Kidney tubule cell (primary cell): Measurements from ENCODE around the gene KLHL12.
A peak's percentile ranks its signal among the peaks of the same experiment; 100 is the strongest.

Experiments
- DNase-seq: peaks from one replicate; pipeline ENCODE4 v3.0.0-alpha.2; 2018; ENCODE audit warnings: low spot score

Gene KLHL12

DNA sequence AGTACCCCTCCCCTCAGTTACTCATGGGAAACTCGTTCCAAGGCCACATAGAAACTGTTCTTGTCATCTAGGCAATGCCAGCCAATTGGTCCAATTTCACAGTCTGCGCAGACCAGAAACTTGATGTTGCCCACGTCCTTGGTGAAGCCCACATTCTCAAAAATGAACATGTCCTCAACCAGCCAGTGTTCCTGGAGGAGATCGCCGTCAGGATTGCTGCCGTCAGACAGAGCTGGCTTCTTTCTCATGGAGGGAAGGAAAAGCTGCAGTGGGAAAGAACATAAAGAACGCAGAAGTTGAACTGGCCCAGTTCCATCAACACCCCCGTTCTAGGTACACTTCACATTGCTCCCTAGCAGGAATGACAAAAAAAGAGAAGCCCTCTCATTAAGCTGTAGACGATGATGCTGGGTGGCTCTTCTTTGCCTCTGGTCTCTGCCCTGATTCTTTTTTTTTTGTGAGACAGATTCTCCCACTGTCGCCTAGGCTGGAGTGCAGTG lies 46.0 kb downstream of the KLHL12 start:
- no peak for DNase-seq

DNA sequence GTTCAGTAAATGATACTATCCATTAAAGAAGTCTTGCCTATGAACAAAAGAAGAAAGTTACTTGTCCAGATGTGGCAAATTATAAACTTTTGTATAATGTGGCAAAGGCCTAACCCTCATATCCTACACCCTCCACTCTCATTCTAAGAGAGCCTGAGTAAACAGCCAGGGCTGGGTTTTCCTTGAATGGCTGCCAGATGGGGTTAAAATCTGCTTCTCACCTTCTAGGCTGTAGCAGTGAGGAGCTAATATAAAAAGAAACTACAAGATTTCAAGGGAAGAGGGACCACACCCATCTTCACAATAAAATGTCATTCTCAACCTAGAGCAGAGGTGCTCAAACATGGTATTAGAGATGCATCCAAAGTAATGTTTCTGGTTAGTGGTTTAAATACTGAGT lies 47.0 kb downstream of the KLHL12 start:
- DNase-seq, result no peak

DNA sequence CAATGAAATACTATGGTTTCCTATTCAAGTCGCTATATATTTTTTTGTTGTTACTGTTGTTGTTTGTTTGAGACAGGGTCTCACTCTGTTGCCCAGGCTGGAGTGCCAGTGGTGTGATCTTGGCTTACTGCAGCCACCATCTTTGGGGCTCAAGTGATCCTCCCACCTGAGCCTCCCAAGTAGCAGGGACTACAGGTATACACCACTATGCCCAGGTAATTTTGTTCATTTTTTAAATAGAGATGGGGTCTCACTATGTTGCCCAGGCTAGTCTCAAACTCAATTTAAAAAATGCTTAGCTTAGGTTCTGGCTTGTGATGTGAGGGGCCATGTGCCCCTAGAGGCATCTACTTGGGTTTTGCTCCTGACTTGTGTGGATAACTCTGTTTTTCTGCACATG lies 47.9 kb downstream of the KLHL12 start:
- DNase-seq, result no peak

- no peak for DNase-seq
Observed at GRCh38 chr1:202873026-202873425, 54.0 kb downstream of the KLHL12 start.

GRCh38 chr1:202871367-202871766 lies 55.7 kb downstream of the KLHL12 start:
- DNase-seq, result no peak

DNA sequence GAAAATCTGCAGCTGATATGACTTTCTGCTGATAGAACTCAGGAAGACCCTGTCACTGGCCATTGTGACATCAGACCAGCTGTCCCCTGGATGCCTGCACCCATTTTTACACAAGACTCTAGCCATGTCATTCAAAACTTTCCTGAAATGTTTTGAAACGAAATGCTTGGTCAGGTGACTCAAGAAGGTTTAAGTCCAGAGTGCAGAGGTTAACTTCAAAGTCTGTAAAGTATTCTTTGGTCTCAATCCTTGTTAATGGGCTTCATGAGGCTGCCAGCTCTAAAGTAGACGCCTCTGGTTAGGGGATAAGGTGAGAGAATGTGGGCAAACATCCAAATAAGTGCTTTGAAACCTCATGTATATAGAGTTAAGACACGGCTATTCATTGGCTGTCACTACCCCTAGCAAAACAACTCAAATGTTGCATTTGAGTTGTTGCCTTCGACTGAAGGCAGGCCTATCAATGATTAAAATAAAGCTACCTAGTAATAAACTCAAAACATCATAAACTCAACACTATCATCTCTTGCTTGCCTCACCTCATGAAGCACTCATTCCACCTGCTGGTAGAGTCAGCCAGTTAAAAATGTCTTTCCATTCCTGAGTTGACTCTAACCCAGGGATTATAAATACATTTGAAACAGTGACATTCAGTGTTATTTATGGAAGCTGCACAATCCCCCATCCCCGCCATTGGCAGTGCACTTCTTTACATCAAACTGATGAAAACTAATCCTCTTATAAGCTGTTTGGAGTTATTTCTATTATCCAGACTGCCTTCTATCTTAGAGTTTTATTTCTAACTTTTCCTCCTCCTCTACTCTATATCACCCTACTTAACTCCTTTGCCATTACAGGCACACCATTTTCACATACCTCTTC lies 64.1 kb downstream of the KLHL12 start:
- no peak for DNase-seq

- peak; percentile 91 for DNase-seq
Observed at GRCh38 chr1:202861420-202862132, 65.5 kb downstream of the KLHL12 start.

DNA sequence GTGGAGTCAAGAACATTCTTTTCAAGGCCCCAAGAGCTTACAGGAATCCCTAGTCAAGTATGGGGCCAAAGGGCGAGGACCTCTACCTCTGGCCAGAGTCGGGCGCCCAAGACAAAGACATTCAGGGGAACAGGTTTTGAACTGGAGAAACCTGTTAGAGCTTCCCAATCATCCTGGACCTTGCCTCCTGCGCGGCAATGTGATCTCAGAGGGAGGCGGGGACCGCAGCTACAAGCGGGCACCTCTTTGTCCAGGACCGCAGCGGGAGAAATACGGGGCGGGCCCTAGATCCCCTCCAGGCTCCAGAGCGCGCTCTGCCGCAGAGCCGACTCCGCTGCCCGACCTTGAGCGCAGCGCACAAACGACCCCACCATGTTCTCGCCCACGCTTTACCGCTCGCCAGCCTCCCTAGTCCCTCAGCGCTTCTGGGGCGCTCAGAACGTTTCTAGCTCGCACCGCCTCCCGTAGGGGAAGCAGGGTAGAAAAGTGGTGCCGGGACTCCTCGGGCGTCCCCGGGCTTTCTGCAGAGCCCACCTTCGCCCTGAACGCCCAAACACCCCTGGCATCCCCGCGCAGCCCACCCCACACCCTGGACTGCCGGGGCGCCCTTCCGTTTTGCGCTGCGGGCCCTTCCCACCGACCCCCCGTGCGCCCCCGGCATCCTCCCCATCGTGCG lies 66.2 kb downstream of the KLHL12 start:
- DNase-seq, result peak; percentile 66

- no peak for DNase-seq
Observed at GRCh38 chr1:202858789-202859414, 68.1 kb downstream of the KLHL12 start.

DNA sequence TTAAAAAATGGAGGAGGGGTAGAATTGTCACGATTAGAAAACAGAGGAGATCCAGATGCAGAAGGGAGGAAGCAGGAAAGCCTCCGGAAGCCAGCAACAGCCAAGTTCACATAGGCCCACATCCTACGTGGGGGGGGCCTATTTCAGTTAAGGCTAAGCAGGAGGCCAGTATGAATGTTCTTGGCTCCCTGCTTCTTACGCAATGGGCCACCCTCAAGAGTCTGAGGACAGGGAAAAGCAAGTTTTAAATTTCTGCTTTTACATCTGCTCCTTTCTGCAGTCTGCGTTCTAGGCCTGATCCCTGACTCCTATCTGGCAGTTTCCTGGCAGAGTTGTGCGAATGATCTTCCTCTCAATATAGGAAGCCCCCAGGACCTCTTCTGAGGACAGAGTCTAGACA lies 68.7 kb downstream of the KLHL12 start:
- no peak for DNase-seq

DNA sequence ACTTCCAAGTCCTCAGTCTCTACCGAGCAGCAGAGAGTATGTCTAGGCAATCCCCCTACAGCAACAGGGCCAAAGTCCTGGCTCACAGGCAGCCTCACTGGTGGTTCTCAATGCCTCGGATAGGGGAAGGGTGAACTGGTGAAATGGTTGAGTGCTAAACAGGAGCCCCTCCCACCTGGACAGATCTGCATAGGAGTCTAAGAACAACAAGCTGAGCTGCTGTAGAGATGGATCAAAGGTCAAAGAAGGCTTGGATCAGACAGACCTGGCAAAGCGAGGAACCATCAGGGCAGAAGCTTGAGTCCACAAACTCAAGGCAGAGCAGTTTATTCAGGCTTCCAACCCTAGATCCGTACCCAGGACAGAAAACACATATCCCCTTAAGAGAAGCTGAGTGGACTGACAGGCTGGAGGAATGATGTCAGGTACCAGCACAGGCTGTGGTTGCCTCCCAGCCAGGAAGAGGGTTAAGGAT lies 69.9 kb downstream of the KLHL12 start:
- no peak for DNase-seq

DNA sequence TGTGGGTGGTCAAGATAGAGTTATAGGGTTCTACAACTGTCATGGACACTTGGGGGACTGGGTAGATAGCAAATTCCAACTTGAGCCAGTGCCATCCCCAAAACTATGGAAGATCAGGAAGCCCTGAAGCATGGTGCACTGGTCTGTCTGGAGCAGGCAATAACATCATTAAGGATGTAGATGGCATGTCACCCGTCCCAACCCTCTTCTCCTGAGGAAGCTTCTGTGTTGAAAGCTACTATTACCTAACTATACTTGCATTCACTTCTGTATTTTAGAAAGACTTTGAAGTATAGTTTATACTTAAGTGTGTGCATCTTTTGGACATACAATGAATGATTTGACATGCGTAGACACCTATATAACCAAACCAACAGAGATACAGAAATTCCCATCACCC lies 71.0 kb downstream of the KLHL12 start:
- DNase-seq, result no peak

- no peak for DNase-seq
Observed at GRCh38 chr1:202854787-202855186, 72.2 kb downstream of the KLHL12 start.

DNA sequence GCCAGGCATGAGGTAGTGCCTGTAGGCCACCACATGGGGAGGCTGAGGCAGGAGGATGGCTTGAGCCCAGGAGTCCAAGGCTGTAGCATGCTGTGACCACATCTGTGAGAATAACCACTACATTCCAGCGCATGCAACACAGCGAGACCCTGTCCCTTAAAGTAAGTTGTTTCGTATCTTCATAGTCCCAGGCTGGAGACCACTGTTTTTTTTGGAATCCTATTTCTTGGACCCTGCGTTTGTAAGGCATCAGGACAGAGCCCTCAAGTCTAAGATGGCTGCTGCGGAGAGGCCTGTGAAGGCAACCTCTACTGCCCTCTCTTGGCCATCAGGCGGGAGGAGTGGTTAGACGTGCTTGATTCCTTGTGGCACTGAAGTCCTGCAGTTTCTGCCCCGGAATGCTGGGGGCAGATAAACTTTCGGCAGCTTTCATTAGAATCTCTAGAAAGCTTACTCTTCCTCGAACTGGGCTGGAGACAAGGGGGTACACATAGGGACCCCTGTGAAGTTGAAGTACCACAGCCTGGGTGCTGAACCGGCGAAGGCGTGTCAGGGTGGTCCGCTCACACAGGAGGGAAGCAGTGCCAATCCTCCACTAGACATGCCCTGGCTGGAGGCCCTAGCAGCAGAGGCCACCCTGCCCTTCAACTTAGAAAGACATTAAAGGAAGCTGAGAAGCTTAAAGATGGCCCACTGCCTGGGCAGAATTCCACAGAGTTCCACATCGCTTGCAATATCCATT lies 74.7 kb downstream of the KLHL12 start:
- peak; percentile 62 for DNase-seq

DNA sequence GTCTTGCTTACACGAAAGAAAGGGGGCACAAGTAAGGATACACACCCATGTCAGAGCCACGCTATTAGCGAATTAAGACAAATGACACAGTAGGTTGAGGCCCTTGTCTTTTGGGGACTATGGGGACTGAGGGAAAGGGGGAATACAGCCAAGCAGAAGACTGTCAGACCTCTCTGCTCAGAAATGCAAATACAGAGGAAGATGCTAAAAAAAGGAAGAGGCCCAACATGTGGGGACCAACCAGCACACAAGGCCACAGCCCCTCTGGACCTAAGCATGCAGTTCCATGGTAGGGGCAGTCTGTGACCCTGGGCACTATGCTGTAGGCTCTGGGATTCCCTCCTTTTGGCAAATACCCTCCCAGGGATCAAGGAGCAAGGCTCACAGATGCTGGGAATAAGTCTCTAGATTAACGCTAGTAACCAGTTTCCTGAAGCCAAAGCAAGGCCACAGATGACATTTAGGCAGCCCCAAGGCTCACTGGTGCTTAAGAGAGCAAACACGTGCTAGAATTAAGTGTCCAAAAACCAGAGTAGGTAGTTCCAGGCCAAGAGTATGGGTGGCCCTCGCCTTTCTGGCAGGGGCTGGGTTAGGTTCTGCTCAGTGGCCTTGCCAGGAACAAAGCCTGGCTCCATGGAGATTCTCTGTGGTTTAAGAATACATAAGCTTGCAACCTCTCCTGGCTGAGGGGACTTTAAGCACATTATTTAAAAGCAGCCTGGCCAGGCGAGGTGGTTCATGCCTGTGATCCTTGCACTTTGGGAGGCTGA lies 76.3 kb downstream of the KLHL12 start:
- DNase-seq, result no peak

DNA sequence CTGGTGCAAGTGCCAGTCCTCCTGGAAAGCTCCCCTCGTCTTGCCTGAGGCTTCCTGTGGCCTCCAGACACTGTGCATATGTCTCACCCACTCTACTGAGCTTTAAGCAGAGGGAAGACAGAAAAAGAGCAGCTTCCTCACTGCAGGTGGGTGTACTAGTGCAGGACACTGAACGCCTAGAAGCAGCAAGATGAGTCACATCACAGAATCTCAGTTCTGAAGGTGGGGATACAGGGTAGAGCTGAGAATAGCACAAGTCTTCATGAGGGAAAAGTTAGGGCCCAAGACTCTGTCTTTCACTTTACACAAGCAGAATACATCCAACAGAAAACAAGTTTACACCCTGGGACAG lies 78.9 kb downstream of the KLHL12 start:
- no peak for DNase-seq

DNA sequence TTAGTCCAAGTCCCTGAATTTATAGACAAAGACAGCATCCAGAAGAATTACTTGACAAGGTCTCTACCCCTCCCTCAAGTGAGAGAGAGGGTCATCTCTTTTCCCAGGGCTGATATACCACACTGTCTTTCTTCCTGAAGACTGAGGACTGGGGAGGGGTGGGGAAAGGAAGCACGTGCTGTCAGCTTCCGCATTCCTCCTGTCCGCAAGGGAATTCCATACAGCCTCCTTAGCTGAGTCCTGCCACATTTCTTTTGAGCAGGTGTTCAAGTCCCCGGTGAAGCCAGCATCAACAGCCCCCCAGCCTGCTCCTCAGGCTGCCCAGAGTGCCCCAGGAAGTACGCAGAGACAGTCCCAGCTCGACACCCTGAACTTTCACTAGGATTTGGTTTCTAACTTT lies 82.1 kb downstream of the KLHL12 start:
- DNase-seq, result peak; percentile 13

- no peak for DNase-seq
Observed at GRCh38 chr1:202844259-202844658, 82.8 kb downstream of the KLHL12 start.

DNA sequence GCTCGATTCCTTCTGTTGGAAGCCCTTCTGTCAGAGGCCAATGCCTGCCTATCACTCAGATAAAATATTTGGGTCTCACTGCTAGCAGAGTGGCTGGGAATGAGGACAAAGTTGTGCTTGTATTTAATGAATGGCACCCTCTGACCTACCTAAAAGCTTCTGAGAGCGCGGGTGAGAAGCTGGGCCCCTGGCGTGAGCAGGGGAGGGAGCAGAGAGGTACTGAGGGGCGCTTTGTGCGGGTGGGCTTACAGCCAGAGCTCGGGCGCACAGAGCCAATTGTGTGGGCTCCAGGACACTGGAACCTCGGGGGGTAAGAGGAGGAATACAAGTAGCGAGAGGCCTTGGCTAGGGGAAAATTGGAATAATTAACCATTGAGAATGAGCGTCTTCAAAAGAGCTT lies 84.0 kb downstream of the KLHL12 start:
- DNase-seq, result no peak
